Adrenal gland (tissue), 5 donors: ENCODE measurements around the gene SYAP1.

Source experiments
- CTCF ChIP-seq, 6 experiments: fragments of 450-650 bp in 4 of 6; fragments of 200-600 bp in 2 of 6; sonication (generic) in 1 of 6; IDR thresholded peaks; 1 replicate in 5 of 6; 2 replicates in 1 of 6; pipeline versions ENCODE4 v1.5.1 to v1.8.0; 2016 to 2021; ENCODE audit warnings: antibody characterized with exemption in 6 of 6, mild to moderate bottlenecking in 2 of 6, moderate library complexity in 1 of 6
- POLR2A ChIP-seq, 2 donors: fragments of 450-650 bp; IDR thresholded peaks; one replicate each; pipeline ENCODE4 v1.6.1; 2017; ENCODE audit warnings: antibody characterized with exemption in 2 of 2, mild to moderate bottlenecking in 2 of 2, moderate library complexity in 1 of 2
- donor health status: DM: no; HTN: no; CAD: no.

- TF ChIP-seq CTCF (IDR thresholded peaks at IDR 0.05): peak in 1 of 6 experiments; percentile 38
- no peak for TF ChIP-seq POLR2A (IDR thresholded peaks at IDR 0.05)
Observed at GRCh38 chrX:16807548-16807947, 88.1 kb downstream of the SYAP1 start.
